ENCODE data around the gene ZFAND3. TPM values are rescaled to one million over a fixed set of nuclear protein-coding genes. Genes with fewer than 3 reads are reported as not detected.

ZFAND3 gene
- total RNA-seq, 1 experiment from 2014 or later = 64.0 TPM

DNA sequence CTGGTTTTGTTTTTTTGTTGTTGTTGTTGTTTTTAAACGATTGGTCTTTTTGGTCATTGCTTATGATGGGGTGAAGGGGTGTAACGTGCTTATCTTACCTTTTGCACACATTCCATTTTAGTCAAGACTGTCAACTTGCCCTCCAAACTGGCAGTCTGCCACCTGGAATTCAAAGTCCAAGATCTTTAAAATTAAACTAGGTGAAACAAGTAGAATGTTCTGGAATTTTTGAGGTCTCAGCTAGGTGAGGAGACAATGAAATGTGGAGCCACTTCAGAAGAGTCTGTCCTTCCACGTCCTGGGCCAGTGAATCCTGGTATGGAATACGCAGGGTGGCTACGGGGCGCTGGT is 344.6 kb downstream of the ZFAND3 start:
- Histone ChIP-seq H3K36me3 (ENCODE audit: insufficient read depth, low read length, poor library complexity, severe bottlenecking) (no peaks in the 10 kb centered on the region), H3K4me3 (ENCODE audit: low read depth, low read length, poor library complexity, severe bottlenecking) (no peak overlapping the region), H3K4me1 (ENCODE audit: insufficient read depth, low read length, poor library complexity, severe bottlenecking) (no peaks in the 10 kb centered on the region), H3K27me3 (replicated peaks; ENCODE audit: insufficient read depth, low read depth, low read length, poor library complexity) (no peaks in the 10 kb centered on the region), H3K9me3 (ENCODE audit: low read depth, low read length, poor library complexity, severe bottlenecking) (no peaks in the 10 kb centered on the region), H3K27ac (ENCODE audit: low read depth, low read length, poor library complexity, severe bottlenecking) (no peak overlapping the region)
- POLR2A ChIA-PET (ENCODE audit: low non-redundant PET) = no interaction called here
- DNase-seq (ENCODE audit: low spot score) = no peak
- intact Hi-C loops (cut with micrococcal nuclease; ENCODE audit: unreplicated experiment) = no loop called here
- CTCF ChIA-PET = no interaction called here
- no TSS peak for BruUV-seq (replicated peaks)
- TF ChIP-seq, protein P1, sequence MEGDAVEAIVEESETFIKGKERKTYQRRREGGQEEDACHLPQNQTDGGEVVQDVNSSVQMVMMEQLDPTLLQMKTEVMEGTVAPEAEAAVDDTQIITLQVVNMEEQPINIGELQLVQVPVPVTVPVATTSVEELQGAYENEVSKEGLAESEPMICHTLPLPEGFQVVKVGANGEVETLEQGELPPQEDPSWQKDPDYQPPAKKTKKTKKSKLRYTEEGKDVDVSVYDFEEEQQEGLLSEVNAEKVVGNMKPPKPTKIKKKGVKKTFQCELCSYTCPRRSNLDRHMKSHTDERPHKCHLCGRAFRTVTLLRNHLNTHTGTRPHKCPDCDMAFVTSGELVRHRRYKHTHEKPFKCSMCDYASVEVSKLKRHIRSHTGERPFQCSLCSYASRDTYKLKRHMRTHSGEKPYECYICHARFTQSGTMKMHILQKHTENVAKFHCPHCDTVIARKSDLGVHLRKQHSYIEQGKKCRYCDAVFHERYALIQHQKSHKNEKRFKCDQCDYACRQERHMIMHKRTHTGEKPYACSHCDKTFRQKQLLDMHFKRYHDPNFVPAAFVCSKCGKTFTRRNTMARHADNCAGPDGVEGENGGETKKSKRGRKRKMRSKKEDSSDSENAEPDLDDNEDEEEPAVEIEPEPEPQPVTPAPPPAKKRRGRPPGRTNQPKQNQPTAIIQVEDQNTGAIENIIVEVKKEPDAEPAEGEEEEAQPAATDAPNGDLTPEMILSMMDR (conservative IDR thresholded peaks at IDR 0.05; ENCODE audit: low read depth, low read length) = no peak
- TF ChIP-seq EZH2 (IDR thresholded peaks at IDR 0.05; ENCODE audit: borderline replicate concordance, low read depth, low read length, poor library complexity, severe bottlenecking) = no peak

- H3K36me3 ChIP-seq (ENCODE audit: insufficient read depth, low read length, poor library complexity, severe bottlenecking) = no peaks in the 10 kb centered on the region
- no peak overlapping the region for H3K4me3 ChIP-seq (ENCODE audit: low read depth, low read length, poor library complexity, severe bottlenecking)
- ChIA-PET CTCF (no interaction called here), POLR2A (ENCODE audit: low non-redundant PET) (no interaction called here)
- TF ChIP-seq EZH2 (IDR thresholded peaks at IDR 0.05; ENCODE audit: borderline replicate concordance, low read depth, low read length, poor library complexity, severe bottlenecking) = no peak
- TF ChIP-seq, protein P1 (conservative IDR thresholded peaks at IDR 0.05; ENCODE audit: low read depth, low read length) = no peak
- intact Hi-C loops (cut with micrococcal nuclease; ENCODE audit: unreplicated experiment) = no loop called here
- no peaks in the 10 kb centered on the region for H3K4me1 ChIP-seq (ENCODE audit: insufficient read depth, low read length, poor library complexity, severe bottlenecking)
- no peak for DNase-seq (ENCODE audit: low spot score)
- BruUV-seq (replicated peaks) = no TSS peak
- H3K9me3 ChIP-seq (ENCODE audit: low read depth, low read length, poor library complexity, severe bottlenecking) = no peaks in the 10 kb centered on the region
- H3K27me3 ChIP-seq (replicated peaks; ENCODE audit: insufficient read depth, low read depth, low read length, poor library complexity) = no peaks in the 10 kb centered on the region
- H3K27ac ChIP-seq (ENCODE audit: low read depth, low read length, poor library complexity, severe bottlenecking) = no peak overlapping the region
These were observed 345.2 kb downstream of the ZFAND3 start for GRCh38 chr6:38164671-38165108.

DNA sequence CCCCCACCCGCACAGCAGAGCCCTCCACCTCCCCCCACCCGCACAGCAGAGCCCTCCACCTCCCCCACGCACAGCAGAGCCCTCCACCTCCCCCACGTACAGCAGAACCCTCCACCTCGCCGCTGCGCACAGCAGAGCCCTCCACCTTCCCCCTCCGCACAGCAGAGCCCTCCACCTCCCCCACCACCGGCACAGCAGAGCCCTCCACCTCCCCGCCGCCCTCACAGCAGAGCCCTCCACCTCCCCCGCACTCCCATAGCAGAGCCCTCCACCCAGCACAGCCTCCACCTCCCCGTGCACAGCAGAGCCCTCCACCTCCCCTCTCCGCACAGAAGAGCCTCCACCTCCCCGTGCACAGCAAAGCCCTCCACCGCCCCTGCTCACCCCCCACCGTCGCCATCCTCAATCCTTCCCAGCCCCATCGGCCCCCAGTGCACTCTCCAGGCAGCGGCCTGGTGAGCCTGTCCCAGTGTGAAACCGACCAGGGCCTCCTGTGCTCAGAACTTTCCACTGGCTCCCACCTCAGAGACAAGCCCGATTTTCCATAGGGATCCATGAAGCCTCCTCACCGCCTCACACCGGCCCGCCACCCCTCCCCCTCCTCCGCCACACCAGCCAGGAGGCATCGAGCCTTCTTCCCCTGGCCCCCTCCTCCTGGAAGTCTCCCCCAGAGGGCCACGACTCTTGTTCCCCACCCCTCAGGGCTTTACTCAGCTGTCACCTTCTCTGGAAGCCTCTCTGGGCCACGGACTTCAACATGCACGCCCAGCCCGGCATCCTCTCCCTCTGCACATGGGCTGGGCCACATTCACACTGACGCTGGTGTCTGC is 347.1 kb downstream of the ZFAND3 start:
- ChIA-PET CTCF (no interaction called here), POLR2A (ENCODE audit: low non-redundant PET) (no interaction called here)
- BruUV-seq (replicated peaks) = no TSS peak
- H3K4me1 ChIP-seq (ENCODE audit: insufficient read depth, low read length, poor library complexity, severe bottlenecking) = no peaks in the 10 kb centered on the region
- DNase-seq (ENCODE audit: low spot score) = no peak
- no peaks in the 10 kb centered on the region for H3K9me3 ChIP-seq (ENCODE audit: low read depth, low read length, poor library complexity, severe bottlenecking)
- intact Hi-C loops (cut with micrococcal nuclease; ENCODE audit: unreplicated experiment) = no loop called here
- no peaks in the 10 kb centered on the region for H3K27me3 ChIP-seq (replicated peaks; ENCODE audit: insufficient read depth, low read depth, low read length, poor library complexity)
- no peaks in the 10 kb centered on the region for H3K36me3 ChIP-seq (ENCODE audit: insufficient read depth, low read length, poor library complexity, severe bottlenecking)
- H3K4me3 ChIP-seq (ENCODE audit: low read depth, low read length, poor library complexity, severe bottlenecking) = no peak overlapping the region
- no peak overlapping the region for H3K27ac ChIP-seq (ENCODE audit: low read depth, low read length, poor library complexity, severe bottlenecking)
- TF ChIP-seq, protein P1 (conservative IDR thresholded peaks at IDR 0.05; ENCODE audit: low read depth, low read length) = no peak
- no peak for TF ChIP-seq EZH2 (IDR thresholded peaks at IDR 0.05; ENCODE audit: borderline replicate concordance, low read depth, low read length, poor library complexity, severe bottlenecking)
